ENCODE results near the gene GPR137B. TPM values are rescaled to one million over a fixed set of nuclear protein-coding genes. Genes with fewer than 3 reads are reported as not detected.

GPR137B gene
- total and polyA plus RNA-seq, 2 of the 8 experiments (the other 6 are each of a cell fraction or from before 2014, with no cell fraction given): 6.9 to 7.7 TPM

DNA sequence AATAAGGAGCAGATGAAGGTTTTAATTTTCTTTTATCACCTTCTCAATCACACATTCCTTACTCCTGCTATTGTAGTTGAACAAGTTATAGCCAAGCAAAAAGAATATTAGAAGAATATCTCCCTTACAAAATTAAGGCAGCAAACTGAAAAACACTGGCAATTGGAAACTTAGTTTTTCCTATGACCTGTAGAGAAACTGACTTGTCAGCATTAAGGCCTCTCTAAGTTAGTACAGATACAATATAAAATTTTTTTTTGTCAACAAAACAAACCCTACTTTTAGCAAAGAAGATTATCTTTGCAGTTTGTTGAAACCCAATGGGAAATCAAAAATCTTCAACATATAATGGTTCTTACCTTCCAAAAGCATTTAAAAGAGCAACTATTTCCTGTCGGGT, 78.1 kb downstream of the GPR137B start (continued):
- no peak for TF ChIP-seq HDAC2 (IDR thresholded peaks at IDR 0.05; ENCODE audit: borderline replicate concordance in 1 of 2, low read depth in 2 of 2, low read length in 2 of 2)
- TF ChIP-seq ZNF274 (IDR thresholded peaks at IDR 0.05; ENCODE audit: borderline replicate concordance, extremely low read depth, low read length): no peak
- no peak for TF ChIP-seq KDM5A (IDR thresholded peaks at IDR 0.05; ENCODE audit: low read length)
- TF ChIP-seq RXRA (IDR thresholded peaks at IDR 0.05; ENCODE audit: insufficient read depth, low read depth, low read length): no peak
